Measurements from ENCODE around the gene VEGFD. TPM values are rescaled to one million over a fixed set of nuclear protein-coding genes. Genes with fewer than 3 reads are reported as not detected.

VEGFD gene
- total RNA-seq, 2 donors from 2014 or later = 1.2 to 2.5 TPM

DNA sequence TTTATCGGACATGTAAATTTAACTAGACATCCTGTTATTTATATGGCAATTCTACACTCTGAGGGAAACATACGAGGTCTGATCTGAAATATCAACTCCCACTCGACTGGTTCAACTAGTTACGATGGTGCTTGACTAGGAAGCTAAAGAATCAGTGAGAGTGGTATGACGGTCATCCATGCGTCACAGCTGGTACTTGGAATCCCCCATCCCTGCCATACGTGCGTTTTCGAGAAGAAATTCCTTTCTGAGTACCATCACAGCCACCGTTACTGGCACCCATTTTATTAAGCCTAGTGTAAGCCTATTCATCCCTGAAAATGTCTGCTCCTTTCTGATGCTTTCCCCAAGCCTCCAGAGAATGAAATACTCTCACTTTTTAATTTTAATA lies 48.2 kb downstream of the VEGFD start:
- H3K27me3 ChIP-seq = peaks cover 6% of the 10 kb centered on the region
- no peaks in the 10 kb centered on the region for H3K36me3 ChIP-seq
- no peaks in the 10 kb centered on the region for H3K9me3 ChIP-seq
- TF ChIP-seq, protein P1, sequence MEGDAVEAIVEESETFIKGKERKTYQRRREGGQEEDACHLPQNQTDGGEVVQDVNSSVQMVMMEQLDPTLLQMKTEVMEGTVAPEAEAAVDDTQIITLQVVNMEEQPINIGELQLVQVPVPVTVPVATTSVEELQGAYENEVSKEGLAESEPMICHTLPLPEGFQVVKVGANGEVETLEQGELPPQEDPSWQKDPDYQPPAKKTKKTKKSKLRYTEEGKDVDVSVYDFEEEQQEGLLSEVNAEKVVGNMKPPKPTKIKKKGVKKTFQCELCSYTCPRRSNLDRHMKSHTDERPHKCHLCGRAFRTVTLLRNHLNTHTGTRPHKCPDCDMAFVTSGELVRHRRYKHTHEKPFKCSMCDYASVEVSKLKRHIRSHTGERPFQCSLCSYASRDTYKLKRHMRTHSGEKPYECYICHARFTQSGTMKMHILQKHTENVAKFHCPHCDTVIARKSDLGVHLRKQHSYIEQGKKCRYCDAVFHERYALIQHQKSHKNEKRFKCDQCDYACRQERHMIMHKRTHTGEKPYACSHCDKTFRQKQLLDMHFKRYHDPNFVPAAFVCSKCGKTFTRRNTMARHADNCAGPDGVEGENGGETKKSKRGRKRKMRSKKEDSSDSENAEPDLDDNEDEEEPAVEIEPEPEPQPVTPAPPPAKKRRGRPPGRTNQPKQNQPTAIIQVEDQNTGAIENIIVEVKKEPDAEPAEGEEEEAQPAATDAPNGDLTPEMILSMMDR (IDR thresholded peaks at IDR 0.05) = no peak
- H3K4me3 ChIP-seq = peak overlapping the region; percentile 30
- H3K9ac ChIP-seq (ENCODE audit: low read depth in 2 of 2, low read length in 2 of 2) = peak overlapping the region in 1 of 2 donors; percentile 41
- intact Hi-C loops (cut with DNase I) = no loop called here
- no peak overlapping the region for H3K27ac ChIP-seq
- H3K4me1 ChIP-seq = no peaks in the 10 kb centered on the region
- no peak for DNase-seq

DNA sequence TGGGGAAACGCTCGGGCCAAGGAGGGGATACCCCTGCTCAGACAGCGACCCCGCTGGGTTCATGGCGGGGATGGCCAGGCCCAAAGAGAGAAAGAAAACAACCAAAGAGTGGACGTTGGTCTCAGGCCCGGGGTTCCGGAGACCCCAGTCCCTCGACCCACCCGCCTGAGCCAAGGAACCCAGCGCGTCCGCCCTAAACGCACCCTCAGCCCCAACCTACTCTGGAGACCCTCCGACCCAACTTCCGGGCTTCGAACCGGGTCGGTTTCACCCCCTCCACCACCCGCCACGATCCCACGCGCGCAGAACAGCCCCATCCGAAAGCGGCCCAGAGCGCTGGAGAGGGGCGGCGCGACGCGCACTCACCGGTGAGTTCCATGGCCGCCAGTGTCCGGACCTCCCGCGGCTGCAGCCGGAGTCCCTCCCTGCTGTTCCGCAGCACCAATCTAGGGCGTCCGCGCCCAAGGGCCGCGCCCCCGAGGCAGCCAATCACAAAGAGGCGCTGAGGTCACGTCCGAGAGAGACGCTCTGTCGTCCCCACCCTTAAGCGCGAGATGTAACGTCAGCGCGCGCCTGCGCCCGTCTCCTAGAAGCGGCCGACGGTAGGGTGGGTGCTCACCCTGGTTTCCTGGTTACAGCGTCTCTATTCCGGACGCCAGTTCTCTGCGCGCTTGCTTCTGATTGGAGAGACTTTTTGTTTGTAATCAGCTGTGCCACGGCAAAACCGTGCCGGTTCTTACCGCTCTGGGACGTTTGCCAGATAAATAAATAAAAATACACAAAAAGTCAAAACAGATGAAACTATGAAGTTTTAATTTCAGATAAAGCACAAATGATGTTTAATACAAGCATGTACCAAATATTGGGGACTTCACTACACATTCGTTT lies 48.8 kb downstream of the VEGFD start, which contains the start of gene PIGA:
PIGA (minus strand) TSS at position 389 of the 888 bp plus-strand sequence. CDS start 3,593 bp downstream, outside the sequence.
- intact Hi-C loops (cut with DNase I) = no loop called here
- no peaks in the 10 kb centered on the region for H3K4me1 ChIP-seq
- TF ChIP-seq, protein P1 (IDR thresholded peaks at IDR 0.05) = no peak

DNA sequence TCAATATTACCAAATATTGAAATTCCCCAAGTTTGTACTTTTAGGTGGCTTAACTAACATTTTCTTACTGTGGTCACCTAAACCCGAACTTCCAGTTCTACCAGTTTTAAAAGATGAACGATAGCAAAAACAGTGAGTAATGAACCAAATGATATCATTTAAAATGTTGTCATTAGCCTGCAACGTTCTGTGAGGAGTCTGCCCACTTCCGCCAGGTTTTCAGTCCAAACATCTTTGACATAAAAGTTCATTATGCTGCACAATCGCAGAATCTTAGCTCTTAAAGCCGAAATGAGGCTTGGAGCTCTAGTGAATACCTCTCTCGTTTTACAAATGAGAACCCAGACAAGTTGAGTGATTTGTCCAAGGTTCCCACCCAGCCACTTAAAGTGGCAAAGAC lies 49.7 kb downstream of the VEGFD start:
- Histone ChIP-seq H3K27me3 (peaks cover 6% of the 10 kb centered on the region), H3K4me3 (peak overlapping the region; percentile 59), H3K9ac (ENCODE audit: low read depth in 2 of 2, low read length in 2 of 2) (peak overlapping the region; percentile 73 to 81), H3K27ac (peak overlapping the region; percentile 70), H3K4me1 (no peaks in the 10 kb centered on the region), H3K9me3 (no peaks in the 10 kb centered on the region), H3K36me3 (no peaks in the 10 kb centered on the region)
- TF ChIP-seq, protein P1 (IDR thresholded peaks at IDR 0.05) = no peak
- no peak for DNase-seq
- intact Hi-C loops (cut with DNase I) = no loop called here

More for the DNA sequence above, 48.8 kb downstream of the VEGFD start, which contains the start of gene PIGA:
- no peaks in the 10 kb centered on the region for H3K9me3 ChIP-seq
- peak within 1 kb of the TSS; percentile 70 for H3K27ac ChIP-seq
- peak within 1 kb of the TSS; percentile 59 for H3K4me3 ChIP-seq
- H3K9ac ChIP-seq (ENCODE audit: low read depth in 2 of 2, low read length in 2 of 2) = peak within 1 kb of the TSS; percentile 73 to 81
- H3K36me3 ChIP-seq = no peaks in the 10 kb centered on the region
- DNase-seq = peak; percentile 94
- H3K27me3 ChIP-seq = peaks cover 6% of the 10 kb centered on the region

DNA sequence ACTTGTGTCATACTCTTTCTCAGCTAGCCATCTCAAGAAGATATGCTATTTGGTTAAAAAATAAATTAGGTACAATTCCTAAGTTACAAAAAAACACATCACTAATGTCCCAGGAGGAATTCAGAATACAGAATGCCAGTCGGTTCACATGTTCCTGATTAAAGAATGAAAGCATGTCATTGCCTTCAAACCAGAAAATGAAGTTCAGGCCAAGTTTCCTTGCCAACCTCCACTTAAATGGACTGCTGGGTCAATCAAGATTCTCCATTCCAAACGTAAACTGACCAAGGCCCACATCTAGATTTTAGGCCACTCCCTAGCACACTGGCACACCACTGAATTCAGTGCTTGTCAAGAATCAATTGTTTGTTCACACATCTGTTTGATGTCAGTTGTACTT lies 55.4 kb downstream of the VEGFD start:
- DNase-seq = no peak
- TF ChIP-seq, protein P1 (IDR thresholded peaks at IDR 0.05) = no peak
- no peak overlapping the region for H3K27ac ChIP-seq
- no peaks in the 10 kb centered on the region for H3K4me1 ChIP-seq
- no peak overlapping the region for H3K4me3 ChIP-seq
- H3K27me3 ChIP-seq = no peaks in the 10 kb centered on the region
- no peaks in the 10 kb centered on the region for H3K9me3 ChIP-seq
- intact Hi-C loops (cut with DNase I) = no loop called here
- H3K9ac ChIP-seq (ENCODE audit: low read depth in 2 of 2, low read length in 2 of 2) = no peak overlapping the region
- H3K36me3 ChIP-seq = no peaks in the 10 kb centered on the region

DNA sequence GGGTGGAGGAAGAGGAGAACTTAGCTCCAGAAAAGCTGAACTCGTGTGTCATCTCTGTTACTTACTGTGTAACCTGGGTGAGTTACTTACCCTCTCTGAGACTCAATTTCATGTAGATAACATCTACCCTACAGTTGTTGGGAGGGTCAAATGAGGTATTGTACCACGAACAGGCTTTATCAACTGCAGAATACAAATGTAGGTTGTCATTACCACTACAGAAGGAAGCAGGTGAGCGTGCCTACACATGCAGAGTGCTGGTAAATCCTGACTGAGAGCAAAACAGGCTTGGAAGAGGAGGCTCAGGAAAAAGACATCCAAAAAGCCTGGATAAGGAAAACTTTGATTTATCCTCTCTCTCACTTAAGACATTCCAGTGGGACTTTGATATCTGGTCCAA lies 56.1 kb downstream of the VEGFD start:
- H3K4me3 ChIP-seq = no peak overlapping the region
- H3K9ac ChIP-seq (ENCODE audit: low read depth in 2 of 2, low read length in 2 of 2) = no peak overlapping the region
- H3K27ac ChIP-seq = no peak overlapping the region
- no peaks in the 10 kb centered on the region for H3K4me1 ChIP-seq
- no peaks in the 10 kb centered on the region for H3K36me3 ChIP-seq
- H3K9me3 ChIP-seq = no peaks in the 10 kb centered on the region
- DNase-seq = no peak
- no peaks in the 10 kb centered on the region for H3K27me3 ChIP-seq
- intact Hi-C loops (cut with DNase I) = no loop called here
- TF ChIP-seq, protein P1 (IDR thresholded peaks at IDR 0.05) = no peak

Measured in colonic mucosa (tissue), 4 donors.